Keratinocyte (primary cell): ENCODE results near the gene ZNF695.

Experiments used
- EZH2 ChIP-seq: IDR thresholded peaks from one replicate; pipeline ENCODE4 v1.6.1; 2012; ENCODE audit warnings: inconsistent platforms, mild to moderate bottlenecking, low read length, moderate library complexity
- TF ChIP-seq, protein P1 (sequence below), 3 experiments: IDR thresholded peaks in 1 of 3; conservative IDR thresholded peaks in 1 of 3; optimal IDR thresholded peaks in 1 of 3; 2 replicates in 2 of 3; 3 replicates in 1 of 3; pipeline versions ENCODE3 to v1.5.1; 2011; ENCODE audit warnings: low read length in 3 of 3, mild to moderate bottlenecking in 3 of 3, moderate library complexity in 2 of 3, control low read depth in 1 of 3, inconsistent platforms in 1 of 3; ENCODE audit not compliant: insufficient read depth in 2 of 3; ENCODE audit errors: extremely low read depth in 1 of 3

DNA sequence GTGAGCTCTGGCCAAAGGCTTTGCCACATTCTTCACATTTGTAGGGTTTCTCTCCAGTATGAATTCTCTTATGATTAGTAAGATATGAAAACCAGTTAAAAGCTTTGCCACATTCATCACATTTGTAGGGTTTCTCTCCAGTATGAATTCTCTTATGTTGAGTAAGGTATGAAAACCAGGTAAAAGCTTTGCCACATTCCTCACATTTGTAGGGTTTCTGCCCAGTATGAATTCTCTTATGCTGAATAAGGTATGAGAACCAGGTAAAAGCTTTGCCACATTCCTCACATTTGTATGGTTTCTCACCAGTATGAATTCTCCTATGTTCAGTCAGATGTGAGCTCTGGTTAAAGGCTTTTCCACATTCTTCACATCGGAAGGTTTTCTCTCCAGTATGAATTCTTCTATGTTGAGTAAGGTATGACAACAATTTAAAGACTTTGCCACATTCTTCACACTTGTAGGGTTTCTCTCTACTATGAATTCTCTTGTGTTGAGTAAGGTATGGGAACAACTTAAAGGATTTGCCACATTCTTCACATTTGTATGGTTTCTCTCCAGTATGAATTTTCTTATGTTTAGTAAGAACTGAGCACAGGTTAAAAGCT is 20.7 kb downstream of the ZNF695 start:
- TF ChIP-seq, protein P1, sequence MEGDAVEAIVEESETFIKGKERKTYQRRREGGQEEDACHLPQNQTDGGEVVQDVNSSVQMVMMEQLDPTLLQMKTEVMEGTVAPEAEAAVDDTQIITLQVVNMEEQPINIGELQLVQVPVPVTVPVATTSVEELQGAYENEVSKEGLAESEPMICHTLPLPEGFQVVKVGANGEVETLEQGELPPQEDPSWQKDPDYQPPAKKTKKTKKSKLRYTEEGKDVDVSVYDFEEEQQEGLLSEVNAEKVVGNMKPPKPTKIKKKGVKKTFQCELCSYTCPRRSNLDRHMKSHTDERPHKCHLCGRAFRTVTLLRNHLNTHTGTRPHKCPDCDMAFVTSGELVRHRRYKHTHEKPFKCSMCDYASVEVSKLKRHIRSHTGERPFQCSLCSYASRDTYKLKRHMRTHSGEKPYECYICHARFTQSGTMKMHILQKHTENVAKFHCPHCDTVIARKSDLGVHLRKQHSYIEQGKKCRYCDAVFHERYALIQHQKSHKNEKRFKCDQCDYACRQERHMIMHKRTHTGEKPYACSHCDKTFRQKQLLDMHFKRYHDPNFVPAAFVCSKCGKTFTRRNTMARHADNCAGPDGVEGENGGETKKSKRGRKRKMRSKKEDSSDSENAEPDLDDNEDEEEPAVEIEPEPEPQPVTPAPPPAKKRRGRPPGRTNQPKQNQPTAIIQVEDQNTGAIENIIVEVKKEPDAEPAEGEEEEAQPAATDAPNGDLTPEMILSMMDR (optimal IDR thresholded peaks at IDR 0.05 in 1 of 3, IDR thresholded peaks at IDR 0.05 in 1 of 3, conservative IDR thresholded peaks at IDR 0.05 in 1 of 3; ENCODE audit: extremely low read depth in 1 of 3, insufficient read depth in 2 of 3, low read length in 3 of 3), result no peak
- no peak for TF ChIP-seq EZH2
